ENCODE measurements around the gene LRMDA.

LRMDA gene

DNA sequence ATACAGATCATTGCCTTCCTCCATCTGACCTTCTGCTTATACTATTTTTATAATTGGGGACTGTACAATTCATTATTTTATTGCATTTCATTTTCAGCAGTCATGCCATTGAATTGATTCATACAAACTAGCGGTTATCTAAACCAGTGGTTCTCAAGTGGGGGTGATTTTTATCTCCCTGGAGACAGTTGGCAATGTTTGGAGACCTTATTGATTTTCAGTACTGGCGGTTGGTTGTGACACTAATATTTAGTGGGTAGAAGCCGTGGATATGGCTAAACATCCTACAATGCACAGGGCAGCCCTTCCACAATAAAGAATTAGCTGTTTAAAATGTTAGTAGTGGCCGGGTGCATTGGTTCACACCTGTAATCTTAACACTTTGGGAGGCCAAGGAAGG lies 765.9 kb downstream of the LRMDA start:
- Histone ChIP-seq H3K36me3 (replicated peaks) (no peaks in the 10 kb centered on the region), H3K4me3 (no peak overlapping the region), H3K27me3 (ENCODE audit: low read depth) (no peaks in the 10 kb centered on the region), H3K9me3 (no peaks in the 10 kb centered on the region), H3K4me1 (no peaks in the 10 kb centered on the region)
- DNase-seq (ENCODE audit: low spot score in 2 of 2), result no peak
- in situ Hi-C loops (cut with MboI; ENCODE audit: low sequenced_read_pairs), result no loop called here

DNA sequence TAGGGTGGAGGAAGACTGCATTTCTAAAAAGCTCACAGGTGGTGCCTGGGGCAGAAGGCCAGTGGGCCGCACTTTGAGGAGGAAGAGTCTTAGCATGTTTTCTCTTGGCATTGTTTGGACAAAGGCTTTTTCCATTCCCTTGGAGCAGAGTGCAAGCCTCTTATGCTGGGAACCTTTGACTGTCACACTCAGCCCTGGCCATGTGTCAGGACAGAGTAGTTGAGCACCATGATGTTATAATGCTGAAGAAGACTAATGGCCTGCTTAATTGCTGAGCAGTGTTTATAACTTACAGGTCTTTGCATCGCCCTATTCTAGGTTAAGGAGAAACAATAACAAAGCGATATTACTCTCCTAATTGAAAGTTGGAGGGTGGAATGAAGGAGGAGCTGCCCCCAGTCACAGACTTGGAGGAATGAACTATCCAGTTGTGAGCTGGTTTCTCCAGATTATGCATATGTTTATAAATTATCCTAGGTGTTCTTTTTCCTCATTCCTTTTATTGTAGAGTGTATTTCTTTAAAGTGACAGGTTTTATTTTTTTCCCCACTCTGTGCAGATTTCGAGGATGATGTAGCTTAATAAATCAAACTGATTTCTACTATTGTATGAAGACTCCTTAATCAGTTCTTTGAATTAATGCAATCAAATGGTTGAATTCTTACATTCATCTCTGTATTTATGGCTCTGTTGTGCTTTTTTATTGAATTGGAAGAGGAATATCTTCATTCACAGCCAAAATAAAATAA lies 767.0 kb downstream of the LRMDA start:
- H3K4me3 ChIP-seq, result no peak overlapping the region
- no peak for DNase-seq (ENCODE audit: low spot score in 2 of 2)
- in situ Hi-C loops (cut with MboI; ENCODE audit: low sequenced_read_pairs), result no loop called here
- no peaks in the 10 kb centered on the region for H3K9me3 ChIP-seq
- H3K4me1 ChIP-seq, result no peaks in the 10 kb centered on the region
- no peaks in the 10 kb centered on the region for H3K27me3 ChIP-seq (ENCODE audit: low read depth)
- H3K36me3 ChIP-seq (replicated peaks), result no peaks in the 10 kb centered on the region

DNA sequence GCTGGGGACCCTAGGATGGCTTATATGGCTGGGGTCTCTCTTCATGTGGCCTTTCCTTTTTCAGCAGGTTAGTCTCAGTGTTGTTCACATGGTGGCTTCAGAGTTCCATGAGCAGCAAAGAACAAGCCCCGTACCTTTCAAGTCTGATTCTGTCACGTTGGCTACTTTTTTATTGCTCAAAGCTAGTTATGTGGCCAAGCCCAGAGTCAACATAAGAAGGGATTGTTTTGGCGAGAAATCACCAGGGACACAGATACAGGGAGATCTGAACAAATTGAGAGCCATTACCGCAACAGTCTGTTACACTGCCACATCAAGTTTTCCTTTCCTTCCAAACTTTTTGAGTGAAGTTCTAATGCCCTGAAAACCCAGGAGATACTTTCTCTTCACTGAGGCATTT lies 770.5 kb downstream of the LRMDA start:
- Histone ChIP-seq H3K36me3 (replicated peaks) (no peaks in the 10 kb centered on the region), H3K4me1 (no peaks in the 10 kb centered on the region), H3K4me3 (no peak overlapping the region), H3K9me3 (no peaks in the 10 kb centered on the region), H3K27me3 (ENCODE audit: low read depth) (no peaks in the 10 kb centered on the region)
- in situ Hi-C loops (cut with MboI; ENCODE audit: low sequenced_read_pairs), result no loop called here
- no peak for DNase-seq (ENCODE audit: low spot score in 2 of 2)

DNA sequence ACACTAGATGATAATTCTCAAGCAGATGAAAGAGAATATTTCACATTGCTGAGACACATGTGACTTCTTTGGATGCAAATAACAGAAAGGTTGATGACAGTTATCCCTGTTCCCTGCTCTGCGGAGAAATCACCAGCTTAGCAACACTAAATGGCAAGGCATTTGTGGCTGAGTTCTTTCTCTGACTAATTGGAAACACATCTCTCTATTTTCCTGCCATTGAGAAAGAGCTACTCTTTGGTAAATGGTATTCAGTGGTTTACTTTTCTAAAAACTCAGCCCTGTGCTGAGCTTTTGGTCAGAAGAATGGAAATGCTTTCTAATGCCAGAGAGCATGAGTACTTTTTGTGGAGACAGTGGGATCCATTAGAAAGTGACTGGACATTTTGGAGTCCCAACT lies 771.4 kb downstream of the LRMDA start:
- Histone ChIP-seq H3K27me3 (ENCODE audit: low read depth) (no peaks in the 10 kb centered on the region), H3K36me3 (replicated peaks) (no peaks in the 10 kb centered on the region), H3K9me3 (no peaks in the 10 kb centered on the region), H3K4me3 (no peak overlapping the region), H3K4me1 (no peaks in the 10 kb centered on the region)
- in situ Hi-C loops (cut with MboI; ENCODE audit: low sequenced_read_pairs), result no loop called here
- no peak for DNase-seq (ENCODE audit: low spot score in 2 of 2)

DNA sequence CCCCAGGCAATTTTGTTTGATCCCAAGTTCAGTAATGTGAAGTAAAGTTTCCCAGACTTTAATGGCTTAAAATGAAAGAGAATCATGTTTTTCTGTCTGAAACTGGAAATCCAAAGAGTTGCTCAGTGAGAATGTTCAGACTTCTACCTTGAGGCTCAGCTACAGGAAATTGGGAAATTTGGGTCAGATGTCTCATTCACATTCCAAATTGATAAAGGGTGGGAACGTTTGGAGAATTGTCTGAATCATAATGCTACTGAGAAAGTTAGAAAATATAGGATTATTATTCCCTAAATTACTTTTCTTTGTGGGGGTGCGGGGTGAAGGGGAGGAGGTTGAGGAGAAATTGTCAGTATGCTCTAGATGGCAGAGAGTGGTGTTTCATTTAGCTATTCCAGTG lies 773.9 kb downstream of the LRMDA start:
- Histone ChIP-seq H3K36me3 (replicated peaks) (no peaks in the 10 kb centered on the region), H3K27me3 (ENCODE audit: low read depth) (no peaks in the 10 kb centered on the region), H3K4me1 (no peaks in the 10 kb centered on the region), H3K4me3 (no peak overlapping the region), H3K9me3 (no peaks in the 10 kb centered on the region)
- DNase-seq (ENCODE audit: low spot score in 2 of 2), result no peak
- in situ Hi-C loops (cut with MboI; ENCODE audit: low sequenced_read_pairs), result no loop called here

DNA sequence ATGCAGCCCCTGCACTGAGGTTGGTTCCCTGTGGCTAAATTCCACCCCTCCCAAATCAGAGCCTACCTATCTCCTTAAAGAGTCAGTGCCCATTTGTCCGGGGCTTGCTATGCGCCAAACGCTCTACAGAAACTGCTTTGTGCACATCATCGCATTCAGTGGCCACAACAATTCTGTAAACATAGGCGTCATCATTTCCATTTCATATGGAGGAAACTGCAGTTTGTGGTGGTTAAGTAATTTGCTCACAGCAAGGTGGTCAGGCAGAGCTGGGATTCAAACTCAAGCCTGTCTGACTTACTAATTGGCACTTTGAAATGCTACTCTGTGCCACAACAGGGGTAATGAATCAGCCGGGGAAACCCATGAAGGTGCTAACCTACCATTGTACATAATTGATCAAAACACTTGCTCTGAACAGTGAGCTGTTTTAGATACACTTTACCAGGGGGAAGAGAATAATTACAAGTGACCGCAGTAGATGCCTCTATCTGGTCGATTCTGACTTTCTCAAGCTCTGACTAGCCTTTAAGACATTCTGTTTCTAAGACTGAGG lies 775.5 kb downstream of the LRMDA start:
- Histone ChIP-seq H3K36me3 (replicated peaks) (no peaks in the 10 kb centered on the region), H3K4me3 (no peak overlapping the region), H3K9me3 (no peaks in the 10 kb centered on the region), H3K27me3 (ENCODE audit: low read depth) (no peaks in the 10 kb centered on the region), H3K4me1 (no peaks in the 10 kb centered on the region)
- DNase-seq (ENCODE audit: low spot score in 2 of 2), result no peak
- in situ Hi-C loops (cut with MboI; ENCODE audit: low sequenced_read_pairs), result no loop called here

DNA sequence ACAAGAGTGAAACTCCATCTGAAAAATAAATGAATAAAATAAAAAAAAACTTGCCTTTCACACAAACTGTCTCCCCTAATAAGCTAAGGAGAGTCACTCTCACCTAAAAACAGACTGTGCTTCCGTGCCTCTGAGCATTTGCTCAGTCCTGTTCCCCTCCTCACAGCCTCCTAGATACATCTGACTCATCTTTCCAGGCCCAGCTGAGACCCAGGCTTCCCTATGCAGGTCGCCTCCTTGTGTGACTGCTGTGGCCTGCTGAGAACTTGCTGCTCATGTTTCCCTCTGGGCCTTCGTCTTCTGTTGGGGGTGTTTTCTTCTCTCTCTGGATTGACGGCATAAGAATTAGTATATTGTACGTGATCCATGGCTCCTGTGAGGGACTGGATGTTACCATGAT lies 777.7 kb downstream of the LRMDA start:
- H3K4me3 ChIP-seq, result no peak overlapping the region
- no peak for DNase-seq (ENCODE audit: low spot score in 2 of 2)
- in situ Hi-C loops (cut with MboI; ENCODE audit: low sequenced_read_pairs), result no loop called here
- no peaks in the 10 kb centered on the region for H3K4me1 ChIP-seq
- H3K36me3 ChIP-seq (replicated peaks), result no peaks in the 10 kb centered on the region
- no peaks in the 10 kb centered on the region for H3K27me3 ChIP-seq (ENCODE audit: low read depth)
- H3K9me3 ChIP-seq, result no peaks in the 10 kb centered on the region

DNA sequence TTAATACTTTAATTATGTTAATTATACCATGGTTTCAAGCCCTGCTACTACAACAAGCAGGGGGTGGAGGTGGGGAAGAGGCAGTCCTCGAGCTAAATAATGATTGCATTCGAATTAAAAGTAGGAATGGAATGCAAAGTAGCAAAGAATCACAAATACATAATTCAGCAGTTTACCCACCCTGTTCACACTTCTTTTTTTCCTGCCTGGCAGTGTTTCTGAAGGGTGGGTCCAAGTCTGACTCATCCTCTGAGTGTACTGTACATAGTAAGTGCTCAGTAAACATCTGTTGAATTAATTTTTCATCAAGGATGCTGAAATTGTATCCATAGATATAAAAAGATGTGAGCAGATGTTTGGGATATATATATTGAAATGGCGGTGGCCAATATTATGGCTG lies 778.8 kb downstream of the LRMDA start:
- H3K4me1 ChIP-seq, result no peaks in the 10 kb centered on the region
- H3K27me3 ChIP-seq (ENCODE audit: low read depth), result no peaks in the 10 kb centered on the region
- in situ Hi-C loops (cut with MboI; ENCODE audit: low sequenced_read_pairs), result no loop called here
- H3K4me3 ChIP-seq, result no peak overlapping the region
- no peaks in the 10 kb centered on the region for H3K36me3 ChIP-seq (replicated peaks)
- H3K9me3 ChIP-seq, result no peaks in the 10 kb centered on the region
- no peak for DNase-seq (ENCODE audit: low spot score in 2 of 2)

DNA sequence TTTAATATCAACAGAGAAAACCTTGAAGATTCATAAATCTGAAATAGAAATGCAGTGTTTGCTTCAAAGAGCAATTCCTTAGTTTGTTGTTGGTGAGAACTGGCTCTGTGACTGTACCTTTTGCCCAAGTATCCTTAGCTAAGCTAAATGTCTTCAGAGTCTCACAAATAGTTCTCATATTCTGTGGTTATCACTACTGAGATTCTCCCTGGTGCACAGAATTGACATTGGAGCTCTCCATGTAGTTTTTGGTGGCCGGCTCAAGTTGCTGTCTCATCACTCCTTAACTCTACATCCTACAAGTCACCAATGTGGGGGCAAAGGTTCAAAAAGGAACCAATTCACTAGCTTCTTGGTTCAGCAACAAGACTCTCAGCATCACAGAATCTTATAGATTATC lies 780.3 kb downstream of the LRMDA start:
- Histone ChIP-seq H3K4me3 (no peak overlapping the region), H3K9me3 (no peaks in the 10 kb centered on the region), H3K36me3 (replicated peaks) (no peaks in the 10 kb centered on the region), H3K27me3 (ENCODE audit: low read depth) (no peaks in the 10 kb centered on the region), H3K4me1 (no peaks in the 10 kb centered on the region)
- DNase-seq (ENCODE audit: low spot score in 2 of 2), result no peak
- in situ Hi-C loops (cut with MboI; ENCODE audit: low sequenced_read_pairs), result no loop called here

DNA sequence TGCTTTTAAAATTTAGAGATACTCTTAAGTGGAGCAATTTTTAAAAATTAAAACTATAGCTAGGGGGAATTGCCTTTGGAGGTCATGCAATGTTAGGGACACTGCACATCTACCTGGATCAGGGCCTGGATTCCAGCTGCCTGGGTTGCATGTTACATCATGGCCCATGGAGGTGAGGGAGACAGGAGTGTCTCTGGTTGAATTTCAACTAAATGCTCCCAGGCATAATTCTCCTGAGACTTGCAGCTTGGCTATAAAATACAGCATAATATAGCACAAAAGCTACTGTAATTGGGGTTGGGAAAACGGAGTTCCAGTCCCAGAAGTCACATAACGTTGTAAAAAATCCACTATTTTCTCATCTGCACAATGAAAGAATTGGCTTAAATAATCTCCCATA lies 782.5 kb downstream of the LRMDA start:
- DNase-seq (ENCODE audit: low spot score in 2 of 2), result no peak
- in situ Hi-C loops (cut with MboI; ENCODE audit: low sequenced_read_pairs), result no loop called here
- Histone ChIP-seq H3K27me3 (ENCODE audit: low read depth) (no peaks in the 10 kb centered on the region), H3K4me3 (no peak overlapping the region), H3K9me3 (no peaks in the 10 kb centered on the region), H3K36me3 (replicated peaks) (no peaks in the 10 kb centered on the region), H3K4me1 (no peaks in the 10 kb centered on the region)

DNA sequence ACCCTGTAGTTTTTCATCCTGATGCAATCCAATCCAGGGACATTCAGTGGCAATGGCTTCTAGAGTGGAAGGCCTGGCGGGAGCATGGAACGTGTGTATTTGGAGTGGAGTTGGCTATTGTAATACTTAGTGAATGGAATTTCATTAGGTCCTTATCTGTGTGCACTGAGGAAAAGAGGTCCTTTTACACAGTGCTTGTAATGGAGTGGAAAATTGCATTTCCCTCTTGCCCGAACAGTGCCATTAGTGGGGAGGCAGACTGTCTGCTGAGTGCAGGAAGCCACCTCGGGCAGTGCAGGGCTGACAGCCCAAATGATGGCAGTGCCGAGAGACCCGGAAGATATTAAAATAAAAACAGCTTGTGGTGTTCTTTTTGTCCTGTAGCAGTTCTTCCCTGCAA lies 786.6 kb downstream of the LRMDA start:
- H3K4me3 ChIP-seq, result no peak overlapping the region
- H3K4me1 ChIP-seq, result no peaks in the 10 kb centered on the region
- no peak for DNase-seq (ENCODE audit: low spot score in 2 of 2)
- H3K9me3 ChIP-seq, result no peaks in the 10 kb centered on the region
- in situ Hi-C loops (cut with MboI; ENCODE audit: low sequenced_read_pairs), result no loop called here
- no peaks in the 10 kb centered on the region for H3K27me3 ChIP-seq (ENCODE audit: low read depth)
- no peaks in the 10 kb centered on the region for H3K36me3 ChIP-seq (replicated peaks)

DNA sequence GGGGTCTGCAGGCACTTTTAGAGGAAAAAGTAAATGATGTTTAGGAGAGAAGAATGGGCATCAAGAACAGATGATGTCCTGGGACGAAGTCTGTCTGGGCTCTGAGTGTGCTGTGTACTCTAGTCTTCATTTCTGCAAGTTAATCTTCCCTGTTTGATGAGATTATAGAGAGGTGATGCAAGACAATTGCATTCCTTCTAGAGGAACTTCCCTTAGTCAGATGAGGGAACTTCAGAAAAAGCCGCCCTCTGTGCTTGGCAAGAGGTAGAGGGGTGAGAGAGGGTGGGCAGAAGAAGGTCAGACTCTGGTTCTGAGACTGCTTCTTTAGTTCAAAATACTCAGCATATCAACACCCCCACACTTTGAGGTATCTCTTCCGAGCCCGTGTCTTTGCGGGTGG lies 797.9 kb downstream of the LRMDA start:
- Histone ChIP-seq H3K9me3 (no peaks in the 10 kb centered on the region), H3K36me3 (replicated peaks) (no peaks in the 10 kb centered on the region), H3K4me1 (peaks cover 6% of the 10 kb centered on the region), H3K27me3 (ENCODE audit: low read depth) (peaks cover 26% of the 10 kb centered on the region), H3K4me3 (no peak overlapping the region)
- no peak for DNase-seq (ENCODE audit: low spot score in 2 of 2)
- in situ Hi-C loops (cut with MboI; ENCODE audit: low sequenced_read_pairs), result no loop called here

DNA sequence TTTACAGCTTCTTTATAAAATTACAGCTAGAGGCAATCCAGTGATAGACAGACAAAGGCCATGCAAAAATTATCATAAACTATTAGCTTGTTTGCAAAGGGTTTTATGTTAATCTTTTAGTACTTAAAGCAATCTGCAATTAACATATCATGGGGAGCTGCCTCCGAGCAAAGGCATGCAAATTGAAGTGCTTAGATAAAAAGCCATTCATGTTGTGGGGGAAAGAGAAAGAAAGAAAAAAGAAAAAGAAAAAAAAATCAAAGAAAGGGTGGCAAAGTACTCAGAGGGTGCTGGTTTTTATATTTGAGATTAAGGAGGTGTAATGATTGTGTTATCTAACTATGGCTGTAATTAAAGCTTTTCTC lies 799.5 kb downstream of the LRMDA start:
- peak; percentile 45 to 88 for DNase-seq (ENCODE audit: low spot score in 2 of 2)
- Histone ChIP-seq H3K9me3 (no peaks in the 10 kb centered on the region), H3K4me3 (no peak overlapping the region), H3K36me3 (replicated peaks) (no peaks in the 10 kb centered on the region), H3K27me3 (ENCODE audit: low read depth) (peaks cover 33% of the 10 kb centered on the region), H3K4me1 (peaks cover 6% of the 10 kb centered on the region)
- in situ Hi-C loops (cut with MboI; ENCODE audit: low sequenced_read_pairs), result no loop called here

DNA sequence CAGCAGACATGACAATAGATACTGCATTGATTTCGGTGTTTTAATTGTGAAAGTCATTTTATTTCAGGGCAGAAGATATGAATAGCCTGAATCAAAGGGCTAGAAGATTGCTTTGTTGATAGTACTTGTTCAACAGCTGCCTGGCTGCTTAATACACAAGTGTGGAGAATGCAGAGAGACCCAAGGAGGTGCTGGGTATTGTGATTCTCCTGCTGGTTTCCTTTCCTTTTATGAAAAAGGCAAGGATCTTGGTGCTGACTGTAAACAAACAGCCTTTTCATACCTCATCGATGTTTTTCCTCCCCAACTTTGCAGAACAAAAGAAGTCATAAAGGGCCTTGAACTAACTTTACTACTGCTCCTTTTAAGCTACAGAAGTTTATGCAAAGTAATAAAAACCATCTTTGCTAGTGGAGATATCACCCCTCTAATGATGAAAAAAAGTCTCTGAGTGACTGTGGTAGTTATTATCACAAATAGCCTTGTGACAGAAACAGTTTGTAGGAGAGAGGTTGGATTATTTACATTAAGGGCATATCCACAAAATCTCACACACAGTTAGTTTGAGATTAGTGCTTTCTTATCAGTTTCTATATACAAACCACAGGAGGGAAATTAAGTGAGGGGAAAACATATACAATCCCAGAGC lies 800.0 kb downstream of the LRMDA start:
- peaks cover 36% of the 10 kb centered on the region for H3K27me3 ChIP-seq (ENCODE audit: low read depth)
- in situ Hi-C loops (cut with MboI; ENCODE audit: low sequenced_read_pairs), result no loop called here
- H3K36me3 ChIP-seq (replicated peaks), result no peaks in the 10 kb centered on the region
- DNase-seq (ENCODE audit: low spot score in 2 of 2), result peak; percentile 59 to 90
- H3K4me1 ChIP-seq, result peaks cover 6% of the 10 kb centered on the region
- H3K9me3 ChIP-seq, result no peaks in the 10 kb centered on the region
- no peak overlapping the region for H3K4me3 ChIP-seq

All from HAP-1 (cell line).